Hepatic stellate cell (primary cell): ENCODE measurements around the gene HUNK.
A peak's percentile ranks its signal among the peaks of the same experiment; 100 is the strongest.
"Not testable (repeated sequence)": the region's sequence is repeated elsewhere in the genome, so short reads cannot be mapped to it uniquely, and the experiment has no call there.

Experiments used
- DNase-seq: peaks from one replicate; pipeline ENCODE4 v3.0.0; 2011; ENCODE audit warnings: low spot score

HUNK gene

GRCh38 chr21:31872452-31873274, at the start of gene HUNK:
Gene HUNK, plus strand, starts transcription at chr21:31873020. Its CDS starts 655 bp downstream, at chr21:31873675.
- no peak for DNase-seq

DNA sequence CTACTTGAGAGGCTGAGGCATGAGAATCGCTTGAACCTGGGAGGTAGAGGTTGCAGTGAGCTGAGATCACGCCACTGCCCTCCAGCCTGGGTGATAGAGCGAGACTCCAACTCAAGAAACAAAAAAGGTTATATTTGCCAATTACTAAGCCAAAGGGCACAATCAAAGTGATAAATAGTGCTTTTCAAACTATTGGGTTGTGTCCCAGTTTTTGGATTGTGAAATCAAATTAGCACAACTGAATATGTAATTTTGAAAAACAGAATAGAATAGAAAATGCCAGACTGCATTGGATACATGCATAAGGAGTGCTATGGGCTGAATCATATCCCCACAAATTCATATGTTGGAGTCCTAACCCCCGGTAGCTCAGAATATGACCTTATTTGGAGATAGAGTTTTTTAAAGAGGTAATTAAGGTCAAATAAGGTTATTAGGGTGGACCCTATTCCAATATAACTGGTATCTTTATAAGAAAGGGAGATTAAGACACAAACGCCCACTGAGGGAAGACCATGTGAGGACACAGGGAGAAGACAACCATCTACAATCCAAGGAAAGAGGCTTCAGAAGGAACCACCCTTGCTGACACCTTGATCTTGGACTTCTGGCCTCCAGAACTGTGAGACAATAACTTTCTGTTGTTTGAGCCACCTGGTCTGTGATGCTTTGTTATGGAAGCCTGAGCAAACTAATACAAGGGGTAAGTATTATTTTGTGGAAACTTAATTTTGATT, 42.9 kb upstream of the HUNK start:
- DNase-seq, result no peak

DNA sequence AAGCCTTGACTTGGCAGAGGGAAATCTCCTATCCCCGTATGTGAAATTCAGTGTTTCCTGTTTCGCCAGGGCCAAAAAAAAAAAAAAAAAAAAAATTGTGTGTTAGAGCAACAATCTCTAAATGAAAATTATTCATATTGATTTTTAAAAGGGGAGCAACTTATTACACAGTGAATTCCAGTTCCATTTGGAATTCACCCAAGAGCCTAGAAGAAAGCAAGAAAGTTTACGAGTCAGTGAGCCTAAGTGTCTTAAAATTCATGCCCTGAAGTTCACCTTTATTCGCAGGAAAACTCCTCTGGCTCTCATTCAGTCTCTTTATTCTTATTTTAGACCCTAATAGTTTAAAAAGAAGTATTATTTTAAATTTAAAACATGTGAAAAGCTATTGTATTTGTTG, 42.1 kb upstream of the HUNK start:
- DNase-seq, result no peak

DNA sequence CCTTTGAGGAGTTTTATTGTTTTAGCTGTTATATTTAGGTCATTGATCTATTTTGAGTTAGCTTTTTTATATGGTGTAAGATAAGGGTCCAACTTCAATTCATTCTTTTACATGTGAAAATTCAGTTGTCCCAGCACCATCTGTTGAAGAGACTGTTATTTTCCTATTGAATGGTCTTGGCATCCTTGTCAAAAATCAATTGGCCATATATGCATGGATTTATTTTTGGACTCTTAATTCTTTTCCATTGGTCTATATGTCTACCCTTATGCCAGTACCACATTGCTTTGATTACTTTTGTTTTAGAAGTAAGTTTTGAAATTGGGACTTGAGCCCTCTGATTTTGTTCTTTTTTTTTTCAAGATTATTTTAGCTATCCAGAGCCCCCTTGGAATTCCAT, 35.8 kb upstream of the HUNK start:
- DNase-seq, result no peak

DNA sequence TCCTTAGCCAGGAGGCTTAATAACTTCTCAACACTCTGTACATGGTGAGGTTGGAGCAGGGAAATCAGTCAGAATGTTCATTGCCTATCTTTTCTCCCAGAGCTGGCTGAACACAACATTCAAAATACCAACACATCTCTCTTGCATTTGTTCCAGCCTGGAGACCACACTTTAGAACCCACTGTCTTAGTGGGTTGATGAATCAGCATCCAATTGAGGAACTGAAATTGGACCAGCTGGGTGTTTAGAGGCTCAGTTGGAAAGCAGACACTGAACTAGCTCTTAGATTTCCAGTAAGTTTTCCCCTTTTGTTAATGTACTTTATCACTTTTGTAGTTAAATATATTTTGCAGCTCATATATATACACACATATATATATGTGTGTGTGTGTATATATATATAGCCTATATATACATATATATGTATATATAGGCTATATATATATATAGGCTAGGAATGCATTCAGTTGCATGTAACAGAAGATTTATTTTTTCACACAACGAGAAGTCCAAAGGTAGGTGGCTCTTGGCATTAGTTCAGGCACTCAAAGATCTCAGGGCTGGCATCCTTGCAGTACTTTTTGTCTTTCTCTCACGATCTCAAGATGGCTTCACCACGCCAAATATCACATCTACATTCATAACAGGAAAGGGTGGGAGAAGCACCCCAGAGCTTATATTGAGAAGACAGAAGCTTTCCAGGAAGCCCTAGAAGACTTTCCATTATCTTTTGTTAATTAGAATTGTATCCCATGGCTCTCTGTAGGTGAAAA, 35.0 kb upstream of the HUNK start:
- DNase-seq, result no peak

DNA sequence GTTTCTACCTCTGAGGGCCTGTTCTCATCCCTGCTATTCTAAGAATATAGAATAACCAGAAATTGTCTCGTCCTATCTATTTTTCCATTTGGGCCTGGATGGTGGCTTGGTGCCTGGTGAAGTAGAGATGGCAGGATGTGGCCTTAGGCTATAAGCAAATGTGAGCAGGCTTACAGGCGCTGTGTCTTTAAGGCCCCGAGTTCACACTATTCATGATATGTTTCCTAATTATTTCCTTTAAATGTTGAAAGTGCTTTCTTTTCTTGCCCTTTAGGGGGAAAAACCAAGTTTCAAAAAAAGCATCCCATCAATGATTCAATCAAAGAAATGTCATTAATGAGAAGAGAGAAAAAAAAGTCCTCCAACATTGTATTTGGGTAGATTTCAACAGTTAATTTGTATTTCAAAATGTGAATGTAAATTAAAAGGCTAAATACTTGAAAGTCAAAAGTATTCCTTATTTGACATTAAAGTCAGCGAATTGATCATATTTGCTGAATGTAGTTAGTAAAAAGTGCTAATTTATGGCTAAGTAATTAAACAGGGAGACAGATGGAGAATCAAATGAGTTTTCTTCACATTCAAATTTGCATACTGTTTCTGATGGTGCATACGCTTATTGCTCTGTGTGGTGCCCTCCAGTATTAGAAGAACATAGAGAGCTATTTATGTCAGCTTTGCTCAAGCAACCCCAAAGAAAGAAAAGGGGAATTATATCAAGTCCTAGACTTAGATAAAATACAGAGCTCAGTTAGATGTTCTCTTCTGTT, 34.0 kb upstream of the HUNK start:
- no peak for DNase-seq

DNA sequence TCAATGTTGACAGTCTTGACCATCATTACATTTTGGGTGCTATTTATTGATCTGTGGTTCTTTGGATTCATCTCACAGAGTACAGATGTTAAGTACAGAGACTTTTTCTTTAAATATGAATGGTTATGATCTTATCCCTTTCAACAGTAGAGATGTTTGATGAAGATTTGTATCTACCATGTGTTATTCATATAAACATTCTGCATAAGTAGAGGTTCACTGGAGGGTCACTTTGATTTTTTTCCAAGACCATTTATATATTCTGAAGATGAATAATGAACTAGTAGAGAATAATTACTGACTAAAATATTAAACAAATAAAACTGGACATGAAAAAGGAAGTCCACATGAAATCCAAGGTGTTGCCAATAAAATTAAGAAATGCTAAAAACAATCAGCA, 28.6 kb upstream of the HUNK start:
- DNase-seq, result no peak

- DNase-seq, result no peak
Observed at GRCh38 chr21:31845151-31845729, 27.6 kb upstream of the HUNK start.

DNA sequence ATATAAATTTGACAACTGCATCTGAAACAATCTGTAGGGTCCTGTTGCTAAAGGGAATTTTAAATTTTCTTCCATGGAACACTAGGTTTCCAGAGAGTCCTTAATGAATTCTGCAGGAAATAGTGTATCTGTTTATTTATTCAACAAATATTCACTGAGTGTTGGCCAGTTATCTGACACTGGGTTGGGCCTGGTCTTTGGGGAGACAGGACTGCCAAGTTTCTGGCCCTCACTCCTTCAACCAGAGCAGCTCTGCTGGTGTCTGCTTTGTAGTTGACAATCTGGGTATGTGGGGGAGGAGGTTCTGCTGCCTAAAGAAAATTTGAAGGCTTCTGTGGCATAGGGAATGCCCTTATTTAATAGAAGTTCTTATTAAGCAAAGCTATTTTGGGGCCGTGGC, 26.1 kb upstream of the HUNK start:
- no peak for DNase-seq

- no peak for DNase-seq
Observed at GRCh38 chr21:31847761-31848160, 25.1 kb upstream of the HUNK start.

- no peak for DNase-seq
Observed at GRCh38 chr21:31848326-31848985, 24.4 kb upstream of the HUNK start.

DNA sequence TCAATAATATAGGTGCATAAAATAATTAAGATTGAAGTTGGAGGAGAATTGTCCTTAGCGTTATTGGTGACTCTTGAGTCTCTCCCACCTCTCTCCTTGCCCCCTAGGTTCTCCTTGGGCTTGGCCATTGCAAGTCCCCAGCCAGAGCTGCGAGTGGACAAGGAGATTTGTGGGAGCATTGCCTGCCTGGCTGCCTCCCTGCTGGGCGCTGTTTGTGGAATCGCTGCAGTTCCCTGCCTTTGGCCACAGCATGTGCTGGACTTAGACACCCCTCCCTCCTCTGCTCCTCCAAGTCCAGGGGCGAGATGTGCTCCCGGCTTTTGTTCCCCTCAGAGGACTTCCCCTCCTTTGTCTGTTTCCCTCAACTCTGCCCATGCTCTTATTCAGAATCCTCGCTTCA, 21.9 kb upstream of the HUNK start:
- no peak for DNase-seq

DNA sequence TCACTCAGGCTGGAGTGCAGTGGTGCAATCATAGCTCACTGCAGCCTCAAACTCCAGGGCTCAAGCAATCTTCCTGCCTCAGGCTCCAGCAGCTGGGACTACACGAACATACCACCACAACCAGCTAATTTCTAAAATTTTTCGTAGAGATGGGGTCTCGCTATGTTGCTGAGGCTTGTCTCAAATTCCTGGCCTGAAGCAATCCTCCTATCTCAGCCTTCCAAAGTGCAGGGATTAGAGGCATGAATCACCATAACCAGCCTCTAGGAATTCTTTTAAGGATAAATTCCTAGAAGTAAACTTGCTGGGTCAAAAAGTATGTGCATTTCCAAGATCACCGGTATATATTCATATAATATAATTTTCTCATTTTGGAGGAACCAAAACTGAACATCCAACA, 17.6 kb upstream of the HUNK start:
- DNase-seq, result no peak

DNA sequence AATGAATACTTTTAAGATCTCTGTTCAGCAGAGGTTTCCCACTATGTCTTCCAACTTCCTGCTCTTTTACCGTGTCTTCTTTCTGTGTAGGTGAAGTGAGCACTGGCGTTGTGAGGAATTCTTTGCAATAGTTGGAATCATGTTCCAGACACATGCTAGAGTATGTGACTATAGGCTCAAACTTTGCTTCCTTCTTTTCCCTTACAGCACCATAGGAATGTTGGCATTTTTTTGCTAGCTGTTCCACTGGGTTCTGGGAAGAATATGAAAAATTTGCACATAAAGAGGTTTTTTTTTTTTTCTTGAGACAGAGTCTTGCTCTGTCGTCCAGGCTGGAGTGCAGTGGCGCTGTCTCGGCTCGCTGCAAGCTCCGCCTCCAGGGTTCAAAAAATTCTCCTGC, 15.7 kb upstream of the HUNK start:
- no peak for DNase-seq

GRCh38 chr21:31857631-31858030, 15.2 kb upstream of the HUNK start:
- DNase-seq, result not testable (repeated sequence)

DNA sequence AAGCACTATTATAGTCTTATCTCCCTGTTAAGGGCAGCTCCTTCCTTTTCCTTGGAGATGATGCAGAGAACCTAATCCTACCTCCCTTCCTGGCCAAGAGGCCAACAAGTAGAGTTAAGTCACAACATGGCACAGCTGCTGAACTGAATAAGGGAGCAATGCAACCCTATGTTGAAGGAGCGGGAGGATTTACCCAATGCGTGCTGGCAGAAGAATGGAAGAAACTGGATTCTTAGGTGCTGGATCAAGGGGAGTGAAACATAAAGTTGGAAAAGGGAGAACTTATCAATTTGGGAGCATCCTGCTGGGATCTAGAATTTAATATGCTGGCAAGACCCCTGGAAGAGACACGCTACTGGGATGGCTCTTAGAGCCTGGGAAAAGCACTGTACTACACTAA, 12.0 kb upstream of the HUNK start:
- DNase-seq, result no peak

DNA sequence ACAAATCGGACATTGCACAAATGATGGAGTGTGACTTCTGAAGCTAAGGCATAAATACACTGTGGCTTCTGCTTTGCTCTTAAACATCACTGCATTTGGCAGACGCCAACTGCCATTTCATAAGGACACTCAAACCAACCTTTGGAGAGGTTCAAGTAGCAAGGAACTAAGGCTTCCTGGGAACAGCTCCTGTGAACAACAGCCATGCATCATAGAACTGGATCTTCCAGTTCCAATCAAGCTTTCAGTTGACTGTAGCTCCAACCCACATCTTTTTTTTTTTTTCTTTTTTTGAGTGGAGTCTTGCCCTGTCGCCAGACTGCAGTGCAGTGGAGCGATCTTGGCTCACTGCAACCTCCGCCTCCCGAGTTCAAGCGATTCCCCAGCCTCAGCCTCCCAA, 10.7 kb upstream of the HUNK start:
- no peak for DNase-seq

- no peak for DNase-seq
Observed at GRCh38 chr21:31865429-31865970, 7.3 kb upstream of the HUNK start.

DNA sequence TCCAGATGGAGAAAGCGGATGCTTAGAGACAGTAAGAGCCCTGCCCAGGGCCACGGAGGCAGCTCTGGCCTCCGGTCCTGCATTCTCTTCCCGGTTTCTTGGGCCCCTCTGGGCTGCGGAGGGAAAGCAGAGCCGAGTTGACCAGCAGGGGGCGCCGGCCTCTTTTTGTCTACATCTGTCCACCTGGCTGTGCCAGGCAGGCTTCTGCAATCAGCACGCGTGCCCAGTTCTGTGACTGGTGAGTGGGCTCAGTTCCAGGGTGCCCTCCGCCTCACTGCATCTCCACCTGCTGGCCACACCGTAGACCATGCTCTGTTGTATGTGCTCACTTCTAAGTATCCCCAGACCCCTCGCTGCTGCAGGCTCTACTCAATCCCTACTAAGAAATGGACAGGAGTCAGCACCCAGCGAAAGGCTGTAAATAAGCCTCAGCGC, 6.7 kb upstream of the HUNK start:
- DNase-seq, result peak; percentile 63

DNA sequence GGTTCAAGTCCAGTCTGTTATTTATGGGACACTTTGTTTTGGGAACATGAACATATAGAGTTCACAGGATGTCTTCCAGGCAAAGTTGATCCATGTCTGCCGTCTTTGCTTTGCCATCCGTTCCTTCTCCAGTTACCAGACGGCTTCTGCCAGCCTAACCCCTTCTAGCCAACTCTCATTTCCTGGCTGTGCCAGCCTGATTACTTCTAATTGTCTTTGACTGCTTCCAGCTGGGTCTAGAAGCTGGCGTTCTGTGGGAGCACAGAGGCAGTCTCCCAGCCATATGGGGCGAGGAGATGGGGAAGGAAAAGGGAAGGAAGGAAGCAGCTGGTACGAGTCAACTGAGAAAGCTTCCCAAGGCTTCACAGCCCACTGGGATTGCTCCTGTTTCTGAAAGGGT, 3.1 kb upstream of the HUNK start:
- DNase-seq, result no peak
